NAMALWA (cell line): ENCODE data around the gene MAZ.
"Not testable (repeated sequence)": the region's sequence is repeated elsewhere in the genome, so short reads cannot be mapped to it uniquely, and the experiment has no call there.

Experiments
- DNase-seq: peaks from one replicate; pipeline ENCODE4 v3.0.0-alpha.2; 2015; ENCODE audit warnings: low spot score

MAZ gene

GRCh38 chr16:29825145-29826044 lies 19.1 kb downstream of the MAZ start:
- no peak for DNase-seq

GRCh38 chr16:29826342-29826695 lies 20.0 kb downstream of the MAZ start:
- no peak for DNase-seq

GRCh38 chr16:29830774-29831173 lies 24.4 kb downstream of the MAZ start:
- no peak for DNase-seq

GRCh38 chr16:29831490-29831889 lies 25.2 kb downstream of the MAZ start:
- no peak for DNase-seq

GRCh38 chr16:29833219-29833618 lies 26.9 kb downstream of the MAZ start:
- DNase-seq = not testable (repeated sequence)

GRCh38 chr16:29834079-29834478 lies 27.8 kb downstream of the MAZ start:
- no peak for DNase-seq

GRCh38 chr16:29835926-29836325 lies 29.6 kb downstream of the MAZ start:
- no peak for DNase-seq

- no peak for DNase-seq
These were observed 30.3 kb downstream of the MAZ start for GRCh38 chr16:29836623-29837022.

- DNase-seq = no peak
These were observed 31.5 kb downstream of the MAZ start for GRCh38 chr16:29837841-29838240.

GRCh38 chr16:29839822-29840221 lies 33.5 kb downstream of the MAZ start:
- DNase-seq = no peak

- no peak for DNase-seq
These were observed 33.9 kb downstream of the MAZ start for GRCh38 chr16:29840240-29840639.

GRCh38 chr16:29841631-29842030 lies 35.3 kb downstream of the MAZ start:
- DNase-seq = no peak

- DNase-seq = peak; percentile 28
These were observed 36.5 kb downstream of the MAZ start for GRCh38 chr16:29842732-29843346.

GRCh38 chr16:29843931-29844330 lies 37.6 kb downstream of the MAZ start:
- DNase-seq = no peak

GRCh38 chr16:29844575-29845331 lies 38.4 kb downstream of the MAZ start:
- DNase-seq = no peak

- no peak for DNase-seq
These were observed 39.3 kb downstream of the MAZ start for GRCh38 chr16:29845656-29846055.

- peak; percentile 76 for DNase-seq
These were observed 42.3 kb downstream of the MAZ start for GRCh38 chr16:29848420-29849297.

GRCh38 chr16:29849505-29849904 lies 43.2 kb downstream of the MAZ start:
- no peak for DNase-seq

GRCh38 chr16:29850998-29851397 lies 44.7 kb downstream of the MAZ start:
- no peak for DNase-seq

- no peak for DNase-seq
These were observed 46.3 kb downstream of the MAZ start for GRCh38 chr16:29852654-29853053.

GRCh38 chr16:29854520-29855100 lies 48.3 kb downstream of the MAZ start:
- DNase-seq = no peak
